Superior temporal gyrus (tissue), 1 donor: ENCODE results near the gene DNAJC13.

Experiments used
- DNase-seq: peaks from one replicate; pipeline ENCODE4 v3.0.0-alpha.2; 2016; ENCODE audit errors: extremely low spot score

DNAJC13 gene

DNA sequence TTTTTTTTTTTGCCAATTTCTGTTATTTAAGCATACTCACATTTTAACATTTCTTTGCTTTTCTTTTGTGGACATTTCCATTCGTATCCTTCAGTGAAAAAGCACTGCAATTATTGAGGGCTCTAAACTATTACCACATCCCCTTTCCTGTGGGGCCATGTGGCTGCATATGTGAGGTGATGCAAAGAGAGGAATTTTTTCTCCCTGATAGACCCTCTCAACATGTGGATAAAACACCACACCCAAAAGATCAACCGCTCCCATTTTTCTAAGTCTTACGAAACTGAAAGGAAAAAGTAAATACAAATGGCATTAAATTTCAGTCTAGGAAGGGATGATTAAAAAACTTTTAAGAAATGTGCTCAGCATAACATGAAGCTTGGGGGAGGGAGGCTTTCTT, 68.8 kb downstream of the DNAJC13 start:
- DNase-seq, result no peak

DNA sequence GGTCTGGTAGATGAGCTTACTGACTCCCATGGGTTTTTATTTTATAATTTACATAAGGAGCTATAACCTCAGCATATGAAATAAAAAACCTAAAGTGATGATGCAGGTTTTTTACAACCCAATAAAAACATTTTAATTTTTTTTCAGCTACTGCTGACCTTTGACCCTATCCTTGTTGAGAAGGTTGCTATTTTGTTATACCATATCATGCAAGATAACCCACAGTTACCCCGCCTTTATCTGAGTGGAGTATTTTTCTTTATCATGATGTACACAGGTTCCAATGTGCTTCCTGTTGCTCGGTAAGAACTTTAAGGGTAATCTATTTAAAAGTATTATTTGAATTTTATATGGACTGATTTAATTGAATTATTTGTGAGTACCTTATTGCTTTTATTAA, 70.8 kb downstream of the DNAJC13 start:
- DNase-seq, result no peak

DNA sequence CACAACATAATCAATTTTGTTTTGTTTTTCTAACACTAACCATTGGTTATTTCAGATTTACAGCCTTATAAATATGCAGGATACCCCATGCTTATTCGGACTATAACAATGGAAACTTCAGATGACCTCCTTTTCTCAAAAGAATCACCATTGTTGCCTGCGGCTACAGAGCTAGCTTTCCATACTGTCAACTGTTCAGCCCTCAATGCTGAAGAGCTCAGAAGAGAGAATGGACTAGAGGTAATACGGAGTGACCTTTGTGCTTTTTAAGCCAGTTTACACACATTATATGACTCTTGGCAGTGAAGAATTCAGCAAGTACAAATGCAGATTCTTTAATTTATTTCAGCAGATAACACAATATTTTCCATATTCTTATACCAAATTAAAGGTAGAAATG, 81.8 kb downstream of the DNAJC13 start:
- no peak for DNase-seq

DNA sequence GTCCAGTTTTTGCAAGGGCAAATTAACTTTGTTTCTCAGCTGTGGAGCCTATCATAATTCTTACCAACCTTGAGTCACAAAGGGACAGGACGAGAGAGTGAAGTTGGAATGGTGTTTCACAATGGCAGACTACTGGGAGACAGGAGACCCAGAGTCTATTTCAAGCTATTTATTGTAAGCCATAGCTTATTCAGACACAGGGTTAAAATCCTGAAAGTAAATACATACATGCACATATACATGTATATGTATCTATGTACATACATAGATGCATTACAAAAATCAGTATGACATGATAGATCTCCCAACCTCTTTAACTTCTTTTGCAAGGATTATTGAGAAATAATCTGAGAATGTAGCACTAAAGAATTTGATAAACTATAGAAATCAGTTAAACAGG, 86.3 kb downstream of the DNAJC13 start:
- no peak for DNase-seq

DNA sequence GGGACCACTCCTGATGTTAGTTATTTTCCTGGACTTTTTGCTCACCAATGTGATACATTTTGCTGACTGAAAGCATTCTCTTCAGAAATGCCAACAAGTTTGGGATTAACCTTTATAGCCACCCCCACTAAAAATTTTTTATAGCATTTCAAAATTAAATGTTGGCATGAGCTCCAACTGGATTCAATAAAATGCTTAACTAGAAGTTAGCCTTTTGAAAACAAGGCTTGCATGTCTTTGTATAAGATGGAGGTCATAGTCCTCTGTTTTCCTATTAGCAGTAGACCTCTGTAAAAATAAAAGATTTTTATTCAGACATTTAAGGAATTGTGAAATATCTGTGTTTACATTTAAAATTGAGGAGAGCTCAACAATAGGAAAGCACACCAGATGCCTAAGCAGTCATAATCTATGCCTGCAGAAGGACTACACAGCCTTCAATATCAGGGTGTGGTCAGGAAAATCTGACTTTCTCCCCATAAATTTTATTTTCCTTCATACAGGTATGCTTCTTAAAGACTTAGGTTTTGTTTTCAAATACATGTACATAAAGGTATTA, 87.2 kb downstream of the DNAJC13 start:
- no peak for DNase-seq

DNA sequence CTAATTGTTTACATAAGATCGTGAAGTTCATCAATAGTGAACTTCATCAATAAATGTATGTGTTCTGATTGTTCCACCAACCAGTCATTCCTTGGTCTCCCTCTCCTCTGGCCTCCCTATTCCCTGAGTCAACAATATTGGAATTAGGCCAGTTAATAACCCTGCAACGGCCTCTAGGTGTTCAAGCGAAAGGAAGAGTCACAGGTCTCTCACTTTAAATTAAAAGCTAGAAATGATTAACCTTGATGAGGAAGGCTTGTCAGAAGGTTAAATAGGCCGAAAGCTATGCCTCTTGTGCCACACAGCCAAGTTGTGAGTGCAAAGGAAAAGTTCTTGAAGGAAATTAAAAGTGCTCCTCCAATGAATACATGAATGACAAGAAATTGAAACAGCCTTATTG, 90.4 kb downstream of the DNAJC13 start:
- no peak for DNase-seq

DNA sequence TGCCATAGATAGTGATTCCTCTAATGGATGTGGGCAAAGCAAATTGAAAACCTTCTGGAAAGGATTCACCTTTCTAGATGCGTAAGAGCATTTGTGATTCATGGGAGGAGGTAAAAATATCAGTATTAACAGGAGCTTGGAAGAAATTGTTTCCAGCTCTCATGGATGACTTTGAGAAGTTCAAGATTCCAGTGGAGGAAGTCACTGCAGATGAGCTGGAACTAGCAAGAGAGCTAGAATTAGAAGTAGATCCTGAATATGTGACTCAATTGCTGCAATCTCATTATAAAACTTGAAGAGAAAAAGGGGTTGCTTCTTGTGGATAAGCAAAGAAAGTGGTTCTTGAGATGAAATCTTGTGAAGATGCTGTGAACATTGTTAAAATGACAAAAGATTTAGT, 91.8 kb downstream of the DNAJC13 start:
- DNase-seq, result no peak

DNA sequence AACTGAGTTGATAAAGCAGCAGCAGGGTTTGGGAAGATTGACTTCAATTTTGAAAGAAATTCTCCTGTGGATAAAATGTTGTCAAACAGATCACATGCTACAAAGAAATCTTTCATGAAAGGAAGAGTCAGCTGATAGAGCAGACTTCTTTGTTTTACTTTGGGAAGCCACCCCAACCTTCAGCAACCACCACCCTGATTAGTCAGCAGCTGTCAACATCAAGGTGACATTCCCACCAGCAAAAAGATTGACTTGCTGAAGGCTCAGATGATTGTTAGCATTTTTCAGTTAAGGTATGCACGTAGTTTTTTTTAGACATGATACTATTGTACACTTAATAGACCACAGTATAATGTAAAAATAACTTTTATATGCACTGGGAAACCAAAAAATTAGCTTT, 92.2 kb downstream of the DNAJC13 start:
- no peak for DNase-seq

DNA sequence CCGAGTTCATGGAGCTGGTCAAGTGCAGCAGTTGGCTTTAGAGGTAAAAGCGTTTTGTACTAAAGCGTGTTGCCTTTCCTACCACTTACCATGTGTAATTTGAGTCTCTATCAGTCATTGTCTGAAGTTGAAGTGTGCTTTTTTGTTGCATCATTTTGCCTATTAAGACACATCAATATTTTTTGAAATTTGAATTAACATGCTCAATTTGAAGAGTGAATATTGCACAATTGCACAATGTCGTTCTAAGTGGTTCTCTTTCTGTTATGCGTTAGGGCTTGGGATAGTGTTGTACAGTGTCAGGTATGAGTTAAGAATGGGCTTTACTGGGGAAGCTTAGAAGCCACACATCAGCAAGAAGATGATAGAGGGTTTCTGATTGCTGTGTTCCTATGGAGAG, 95.8 kb downstream of the DNAJC13 start:
- no peak for DNase-seq

DNA sequence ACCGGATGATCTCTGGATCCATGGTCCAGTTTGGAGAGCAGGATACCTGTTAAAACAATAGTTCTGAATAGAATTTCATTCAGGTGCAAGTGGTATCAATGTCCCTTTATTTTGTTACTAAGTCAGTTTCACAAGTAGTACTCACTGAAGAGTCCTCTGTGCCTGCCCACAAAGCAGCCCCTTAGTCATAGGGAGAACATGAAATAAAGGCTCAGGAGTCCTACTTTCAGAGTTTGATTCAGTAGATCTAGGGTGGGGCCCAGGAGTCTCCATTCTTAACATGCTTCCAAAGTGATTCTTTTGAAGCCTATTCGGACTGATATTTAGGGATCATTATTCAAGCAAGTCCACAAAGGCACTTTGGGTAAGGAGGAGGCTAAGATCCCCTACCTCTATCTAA, 100.0 kb downstream of the DNAJC13 start:
- no peak for DNase-seq

DNA sequence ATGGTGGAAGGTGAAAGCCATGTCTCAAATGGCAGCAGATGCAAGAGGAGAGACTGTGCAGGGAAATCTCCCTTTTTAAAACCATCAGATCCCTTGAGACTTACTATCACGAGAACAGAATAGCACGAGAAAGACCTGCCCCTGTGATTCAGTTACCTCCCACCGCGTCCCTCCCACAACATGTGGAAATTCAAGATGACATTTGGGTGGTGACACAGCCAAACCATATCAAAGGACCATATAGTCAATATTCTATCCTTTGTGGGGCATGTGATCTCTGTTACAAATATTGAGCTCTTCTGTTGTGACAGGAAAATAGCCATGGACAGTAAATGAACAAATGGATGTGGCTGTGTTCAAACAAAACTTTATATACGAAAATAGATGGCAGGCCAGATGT, 102.6 kb downstream of the DNAJC13 start:
- DNase-seq, result no peak

DNA sequence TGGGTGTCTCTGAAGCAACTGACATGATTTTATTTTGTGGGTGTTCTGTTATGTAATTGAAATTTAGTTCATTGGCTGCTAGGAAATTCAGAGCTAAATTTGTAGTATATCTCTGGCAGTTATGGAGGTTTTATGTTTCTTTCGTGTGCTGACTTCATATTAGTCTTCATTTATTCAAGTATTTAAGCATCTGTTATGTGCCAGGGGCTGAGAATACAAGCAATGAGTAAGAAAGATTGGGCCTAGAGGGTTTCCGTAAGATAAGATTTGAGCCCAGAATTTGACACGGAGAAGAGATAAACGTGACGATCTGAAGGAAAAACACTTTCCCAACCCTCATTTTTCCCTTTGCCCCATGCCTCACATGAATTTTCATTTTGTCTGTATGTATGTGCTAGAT, 104.6 kb downstream of the DNAJC13 start:
- peak; percentile 56 for DNase-seq

DNA sequence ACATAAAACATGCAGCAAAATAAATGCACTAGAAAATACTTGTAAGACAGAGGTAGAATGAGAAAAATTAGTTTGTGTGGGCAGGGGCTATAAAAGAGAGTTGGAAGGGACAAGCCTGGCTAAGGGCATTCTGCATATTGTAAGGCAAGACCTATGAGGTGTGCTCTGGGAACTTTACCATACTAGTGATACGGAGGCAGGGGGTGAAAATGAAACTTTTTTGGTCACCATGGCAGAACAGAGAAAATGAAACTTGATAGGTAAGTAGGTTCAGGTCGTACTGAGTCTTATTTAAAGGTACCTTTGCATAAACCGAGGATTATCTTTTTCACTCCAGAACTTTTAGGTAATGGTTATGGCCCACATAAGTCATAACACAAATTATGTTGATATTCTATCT, 105.1 kb downstream of the DNAJC13 start:
- no peak for DNase-seq

DNA sequence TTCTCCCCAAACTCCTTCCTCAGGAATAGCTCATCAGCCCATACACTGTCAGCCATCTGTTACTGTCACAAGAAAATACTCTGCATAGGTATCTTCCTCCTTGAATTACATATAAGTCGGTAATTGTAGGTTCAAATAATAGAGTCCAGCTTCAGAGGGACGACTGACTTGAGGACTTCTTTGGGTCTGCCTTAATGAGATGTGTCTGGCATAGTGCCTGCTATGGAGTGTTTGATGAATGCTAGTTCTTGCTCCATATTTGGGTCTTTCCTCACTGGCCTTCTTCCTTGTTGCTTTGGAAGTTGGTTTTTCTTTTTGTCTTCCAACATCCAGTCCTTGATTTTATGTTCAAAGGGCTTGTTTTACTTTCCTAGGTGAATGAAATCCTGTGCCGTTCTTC, 113.3 kb downstream of the DNAJC13 start:
- no peak for DNase-seq

DNA sequence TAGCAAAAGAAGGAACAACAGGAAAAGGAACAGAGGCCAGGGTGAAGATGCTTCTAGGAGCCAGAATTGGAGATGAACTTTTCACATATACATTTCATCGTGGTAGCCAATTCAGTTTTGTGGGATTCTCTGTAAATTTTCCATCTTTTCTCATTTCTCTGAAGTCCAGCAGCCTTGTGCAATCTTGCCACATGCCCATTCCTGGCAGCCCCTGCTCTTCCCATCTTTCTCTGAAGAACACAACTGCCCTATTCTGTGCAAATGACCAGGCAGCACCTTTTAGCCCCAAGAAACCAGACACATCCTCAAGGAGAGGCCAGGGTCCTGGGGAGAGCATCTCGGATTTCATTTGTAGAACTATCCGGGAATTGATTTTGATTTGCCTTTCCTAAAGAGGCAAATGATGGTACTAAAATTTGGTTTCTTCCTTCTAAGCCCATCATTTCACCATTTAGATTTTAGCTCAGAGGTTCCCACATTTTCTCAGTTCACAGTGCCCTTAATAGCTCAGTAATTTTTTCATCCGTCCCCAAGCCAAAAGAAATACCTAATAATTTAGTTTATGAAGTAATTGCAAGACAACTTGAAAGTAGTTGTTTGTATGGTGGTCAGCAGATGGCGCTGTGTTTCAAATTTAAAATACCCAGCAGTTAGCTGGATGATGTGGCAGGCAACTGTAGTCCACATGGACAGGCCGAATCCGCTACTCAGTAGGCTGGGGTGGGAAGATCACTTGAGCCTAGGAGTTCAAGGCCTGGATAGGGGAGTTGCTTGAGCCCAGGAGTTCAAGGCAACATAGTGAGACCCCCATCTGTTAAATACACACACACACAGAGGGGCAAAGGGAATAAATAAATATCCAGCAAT, 118.5 kb downstream of the DNAJC13 start:
- DNase-seq, result peak; percentile 84

DNA sequence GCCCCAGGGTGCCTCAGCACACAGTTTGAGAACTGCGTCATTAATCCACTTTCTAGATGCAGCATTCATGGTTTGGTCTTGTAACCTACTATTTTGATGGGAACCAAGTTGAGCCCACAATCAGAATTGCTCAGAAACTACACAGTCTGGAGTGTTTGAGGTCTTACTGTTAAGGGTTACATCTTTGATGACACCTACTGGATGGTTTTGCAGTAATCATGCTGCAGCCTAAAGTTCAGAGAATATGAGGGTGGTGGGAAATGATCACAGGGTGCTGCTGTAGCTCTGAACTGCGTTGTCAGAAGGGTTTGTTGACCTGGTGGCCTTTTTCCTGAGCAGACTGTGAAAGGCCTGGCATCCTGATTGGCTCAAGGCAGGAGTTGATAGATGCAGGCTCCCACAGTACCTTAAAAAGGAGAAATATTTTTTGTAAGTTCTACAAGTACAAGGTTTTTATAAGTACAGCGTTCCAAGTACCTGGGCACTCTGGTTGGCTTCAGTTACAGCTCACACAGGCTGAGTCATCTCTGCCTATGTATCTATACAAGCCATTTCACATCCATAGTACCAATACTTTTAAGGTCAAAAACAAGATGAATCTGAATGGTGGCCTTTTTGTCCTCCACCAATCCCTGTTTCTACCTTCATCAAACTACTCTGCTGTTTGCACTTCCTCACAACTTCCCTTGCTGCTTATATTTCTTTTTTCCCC, 119.3 kb downstream of the DNAJC13 start:
- no peak for DNase-seq

DNA sequence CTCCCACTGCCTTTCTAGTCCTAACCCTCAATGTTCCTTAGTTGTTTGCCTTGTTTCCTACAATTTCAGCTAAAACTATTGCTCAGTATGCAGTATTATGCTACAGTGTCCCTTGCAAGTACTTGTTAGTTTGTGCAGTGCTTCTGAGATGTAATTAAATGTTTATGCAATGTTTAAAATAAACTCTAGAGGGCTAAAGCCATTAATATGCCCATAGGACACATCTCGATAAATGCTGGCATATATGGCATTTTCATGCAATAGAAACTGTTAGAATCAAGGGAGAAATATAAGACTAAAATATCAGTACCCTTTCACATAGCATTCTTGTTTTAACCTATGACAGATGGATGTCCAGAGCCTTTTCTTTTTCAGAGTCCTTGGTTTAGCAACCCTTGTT, 120.0 kb downstream of the DNAJC13 start:
- no peak for DNase-seq

DNA sequence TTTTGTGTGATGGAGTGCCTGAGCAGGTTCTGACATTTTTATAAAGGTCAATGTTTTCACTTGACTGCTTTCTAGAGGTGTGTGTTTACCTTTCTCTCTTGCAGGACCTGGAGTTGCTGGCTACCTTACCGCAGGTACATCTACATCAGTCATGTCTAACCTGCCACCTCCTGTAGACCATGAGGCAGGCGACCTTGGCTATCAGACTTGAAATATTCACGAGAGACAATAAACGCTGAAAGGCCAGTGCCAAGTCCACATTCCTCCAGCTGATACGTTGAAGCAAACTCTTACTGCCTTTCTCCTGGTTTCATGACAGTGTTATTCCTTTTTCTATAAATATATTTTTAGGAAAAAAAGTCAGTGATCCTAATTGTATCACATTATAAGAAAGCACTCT, 120.8 kb downstream of the DNAJC13 start:
- no peak for DNase-seq

DNA sequence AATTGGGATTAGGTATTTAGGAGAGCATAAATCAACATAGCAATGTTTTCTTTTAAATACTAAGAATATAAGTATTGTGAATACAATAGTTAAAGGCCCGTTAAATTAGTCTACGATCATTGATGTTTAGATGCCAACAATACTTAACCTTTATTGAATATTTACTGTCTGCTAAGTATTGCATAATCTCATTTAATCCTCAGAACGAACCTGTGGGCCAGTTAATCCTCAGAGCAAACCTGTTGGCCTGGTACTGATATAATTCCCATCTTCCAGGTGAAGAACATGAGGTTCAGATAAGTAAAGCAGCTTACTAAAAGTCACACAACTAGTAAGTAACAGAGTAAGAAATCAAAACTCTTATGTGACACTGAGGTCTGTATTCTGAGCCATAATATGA, 122.4 kb downstream of the DNAJC13 start:
- DNase-seq, result no peak

DNA sequence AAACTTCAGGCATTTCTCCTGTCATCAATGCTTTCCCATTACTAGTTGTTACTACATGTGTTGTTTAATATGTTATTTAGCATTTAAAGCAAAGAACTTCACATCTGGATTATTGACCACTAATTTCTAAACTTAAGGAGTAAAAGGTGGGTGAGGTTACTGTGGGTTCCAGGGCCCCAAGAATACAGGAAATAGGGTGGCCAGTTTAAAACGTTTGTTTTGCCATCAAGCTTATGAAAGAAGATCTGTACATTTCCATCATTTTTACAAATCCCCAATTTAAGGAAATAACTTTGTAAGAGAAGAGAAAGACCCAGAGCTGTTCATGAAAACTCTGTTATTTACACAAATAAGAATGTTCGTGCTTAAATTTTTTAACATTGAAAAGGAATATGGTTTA, 125.3 kb downstream of the DNAJC13 start:
- no peak for DNase-seq

DNA sequence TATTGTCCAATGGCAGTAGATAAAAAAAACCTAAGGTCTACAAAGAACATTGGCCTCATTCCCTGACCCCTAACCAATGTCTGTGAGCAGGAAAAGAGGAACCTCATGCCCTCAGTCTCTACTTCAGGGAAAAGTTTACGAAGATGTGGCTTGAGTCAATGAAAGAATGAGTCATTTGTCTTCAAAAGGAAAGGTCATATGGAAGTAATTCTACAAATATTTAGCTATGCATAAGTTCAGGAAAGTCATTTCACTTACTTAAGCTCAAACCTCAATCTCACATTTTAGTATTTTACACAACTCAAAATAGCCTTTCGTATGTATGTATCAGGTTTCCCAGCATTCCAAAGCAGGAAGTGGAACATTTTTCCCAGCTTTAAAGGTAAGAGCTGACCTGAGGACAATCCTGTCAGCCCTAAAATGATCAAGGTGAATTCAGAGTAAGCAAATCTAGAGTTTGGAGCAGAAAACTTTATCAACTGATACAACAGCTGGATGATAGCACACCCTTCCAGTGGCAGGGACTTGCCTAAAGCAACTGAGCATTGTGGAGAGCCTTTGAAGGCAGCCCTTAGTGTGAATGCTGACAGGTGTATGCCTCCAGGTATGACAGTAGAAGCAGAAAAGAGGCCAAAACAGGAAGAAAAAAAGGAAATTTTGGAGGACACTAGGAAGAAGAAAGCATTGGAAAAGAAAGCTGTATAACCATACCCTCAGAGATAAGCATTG, 125.9 kb downstream of the DNAJC13 start:
- no peak for DNase-seq

DNA sequence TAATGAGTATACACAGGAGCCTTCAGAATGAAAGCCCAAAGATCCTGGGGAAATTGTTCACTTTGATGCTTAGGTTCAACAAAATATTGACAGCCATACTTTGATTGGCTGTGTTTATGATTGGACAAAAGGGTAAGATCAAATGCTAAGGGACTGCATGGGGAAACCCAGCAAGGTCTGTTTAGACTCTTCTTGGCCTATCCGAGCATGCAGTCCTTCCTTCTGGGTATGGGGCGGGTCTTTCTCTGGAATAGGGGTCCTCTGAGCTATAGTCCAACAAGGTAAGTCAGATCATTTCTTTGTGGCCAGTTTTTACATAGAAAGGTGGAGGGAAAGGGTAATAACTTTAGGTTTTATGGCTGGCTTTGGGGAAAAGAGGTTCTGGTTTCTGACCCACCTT, 126.8 kb downstream of the DNAJC13 start:
- DNase-seq, result no peak
